ENCODE measurements around the gene WFS1. TPM values are rescaled to one million over a fixed set of nuclear protein-coding genes. Genes with fewer than 3 reads are reported as not detected.

Gene WFS1
- total and polyA plus RNA-seq, 9 donors: 33.2 to 174 (median 126) TPM

GRCh38 chr4:6230502-6230785, 39.2 kb upstream of the WFS1 start:
- WGBS, 3 donors: 56 to 60% (median 57%) methylated on average over 3 of the region's 3 CpGs
- DNase-seq: no peak
- intact Hi-C loops (cut with DNase I): no loop called here
- Histone ChIP-seq H3K4me1 (ENCODE audit: insufficient read depth) (no peaks in the 10 kb centered on the region), H3K27ac (no peak overlapping the region), H3K27me3 (no peaks in the 10 kb centered on the region), H3K36me3 (no peaks in the 10 kb centered on the region), H3K4me3 (no peak overlapping the region), H3K9me3 (no peaks in the 10 kb centered on the region)
- TF ChIP-seq POLR2A (IDR thresholded peaks at IDR 0.05): no peak
- TF ChIP-seq, protein P1, sequence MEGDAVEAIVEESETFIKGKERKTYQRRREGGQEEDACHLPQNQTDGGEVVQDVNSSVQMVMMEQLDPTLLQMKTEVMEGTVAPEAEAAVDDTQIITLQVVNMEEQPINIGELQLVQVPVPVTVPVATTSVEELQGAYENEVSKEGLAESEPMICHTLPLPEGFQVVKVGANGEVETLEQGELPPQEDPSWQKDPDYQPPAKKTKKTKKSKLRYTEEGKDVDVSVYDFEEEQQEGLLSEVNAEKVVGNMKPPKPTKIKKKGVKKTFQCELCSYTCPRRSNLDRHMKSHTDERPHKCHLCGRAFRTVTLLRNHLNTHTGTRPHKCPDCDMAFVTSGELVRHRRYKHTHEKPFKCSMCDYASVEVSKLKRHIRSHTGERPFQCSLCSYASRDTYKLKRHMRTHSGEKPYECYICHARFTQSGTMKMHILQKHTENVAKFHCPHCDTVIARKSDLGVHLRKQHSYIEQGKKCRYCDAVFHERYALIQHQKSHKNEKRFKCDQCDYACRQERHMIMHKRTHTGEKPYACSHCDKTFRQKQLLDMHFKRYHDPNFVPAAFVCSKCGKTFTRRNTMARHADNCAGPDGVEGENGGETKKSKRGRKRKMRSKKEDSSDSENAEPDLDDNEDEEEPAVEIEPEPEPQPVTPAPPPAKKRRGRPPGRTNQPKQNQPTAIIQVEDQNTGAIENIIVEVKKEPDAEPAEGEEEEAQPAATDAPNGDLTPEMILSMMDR (IDR thresholded peaks at IDR 0.05): no peak
- no peak for TF ChIP-seq EP300 (IDR thresholded peaks at IDR 0.05)

- H3K9me3 ChIP-seq: no peaks in the 10 kb centered on the region
- H3K4me3 ChIP-seq: no peak overlapping the region
- H3K27me3 ChIP-seq: no peaks in the 10 kb centered on the region
- DNase-seq: no peak
- no peak for TF ChIP-seq POLR2A (IDR thresholded peaks at IDR 0.05)
- H3K27ac ChIP-seq: no peak overlapping the region
- no peaks in the 10 kb centered on the region for H3K4me1 ChIP-seq (ENCODE audit: insufficient read depth)
- WGBS, 3 donors: 89 to 92% (median 90%) methylated on average over 21 of the region's 21 CpGs
- intact Hi-C loops (cut with DNase I): no loop called here
- H3K36me3 ChIP-seq: no peaks in the 10 kb centered on the region
Measured at GRCh38 chr4:6230827-6231662, 38.6 kb upstream of the WFS1 start.

DNA sequence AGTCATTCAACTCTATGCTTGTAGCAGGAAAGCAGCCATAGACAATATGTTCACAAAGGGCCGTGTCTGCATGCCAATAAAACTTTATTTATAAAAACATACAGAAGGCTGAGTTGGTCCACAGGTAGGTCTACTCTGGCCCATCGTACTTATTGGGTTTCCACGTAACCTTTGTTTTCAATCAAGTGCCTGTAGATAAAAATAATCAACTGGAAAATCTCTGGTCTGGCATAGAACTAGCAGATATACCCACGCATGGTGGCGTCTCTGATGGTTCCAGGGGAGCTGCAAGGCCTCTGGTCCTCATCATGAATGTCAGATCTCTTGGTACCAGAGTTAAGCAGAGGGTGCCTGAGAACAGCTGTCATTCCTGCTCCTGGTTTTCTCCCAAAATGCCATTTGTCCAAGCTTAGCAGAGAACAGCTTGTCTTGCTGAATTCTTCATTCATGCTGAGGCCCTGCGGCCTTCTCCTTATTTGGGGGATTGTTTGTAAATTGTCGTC, 37.9 kb upstream of the WFS1 start:
- H3K27me3 ChIP-seq: no peaks in the 10 kb centered on the region
- WGBS, 3 donors: 62 to 70% (median 69%) methylated on average over 7 of the region's 7 CpGs
- H3K4me3 ChIP-seq: no peak overlapping the region
- H3K4me1 ChIP-seq (ENCODE audit: insufficient read depth): no peaks in the 10 kb centered on the region
- TF ChIP-seq, protein P1 (IDR thresholded peaks at IDR 0.05): no peak
- TF ChIP-seq EP300 (IDR thresholded peaks at IDR 0.05) (no peak), POLR2A (IDR thresholded peaks at IDR 0.05) (no peak)
- no peaks in the 10 kb centered on the region for H3K36me3 ChIP-seq
- no peak overlapping the region for H3K27ac ChIP-seq
- intact Hi-C loops (cut with DNase I): no loop called here
- H3K9me3 ChIP-seq: no peaks in the 10 kb centered on the region
- DNase-seq: no peak

GRCh38 chr4:6232836-6233785, 36.5 kb upstream of the WFS1 start:
- DNase-seq: no peak
- Histone ChIP-seq H3K4me3 (no peak overlapping the region), H3K4me1 (ENCODE audit: insufficient read depth) (no peaks in the 10 kb centered on the region)

More at GRCh38 chr4:6232836-6233785, 36.5 kb upstream of the WFS1 start:
- Histone ChIP-seq H3K27me3 (no peaks in the 10 kb centered on the region), H3K27ac (no peak overlapping the region), H3K36me3 (no peaks in the 10 kb centered on the region), H3K9me3 (no peaks in the 10 kb centered on the region)
- intact Hi-C loops (cut with DNase I): no loop called here
- TF ChIP-seq POLR2A (IDR thresholded peaks at IDR 0.05): no peak
- TF ChIP-seq, protein P1 (IDR thresholded peaks at IDR 0.05): no peak
- no peak for TF ChIP-seq EP300 (IDR thresholded peaks at IDR 0.05)
- WGBS, 3 donors: 88 to 89% (median 88%) methylated on average over 30 of the region's 30 CpGs
